Natural killer cell (primary cell): ENCODE data around the gene AOPEP. TPM values are rescaled to one million over a fixed set of nuclear protein-coding genes. Genes with fewer than 3 reads are reported as not detected.

Source experiments
- ATAC-seq, 3 donors: fragments of 150-1000 bp in 2 of 3; fragments of 200-7000 bp in 1 of 3; cut with Tn5 transposase; 1 replicate in 1 of 3; 2 replicates in 2 of 3; pipeline ENCODE4 v1.10.0; 2021; ENCODE audit warnings: mild to moderate bottlenecking in 2 of 3, moderate library complexity in 2 of 3
- DNase-seq, 2 donors: peaks; one replicate each; pipeline versions ENCODE4 v3.0.0 to v3.0.0-alpha.2; 2013 to 2021; ENCODE audit warnings: mixed read lengths in 1 of 2
- H3K27ac ChIP-seq: one replicate; pipeline ENCODE4 v1.5.1; 2013; ENCODE audit warnings: mild to moderate bottlenecking, low read length
- H3K27me3 ChIP-seq: one replicate; pipeline ENCODE4 v1.6.1; 2013; ENCODE audit warnings: low read length; ENCODE audit not compliant: control insufficient read depth, insufficient read depth
- H3K36me3 ChIP-seq: one replicate; pipeline ENCODE4 v1.6.1; 2013; ENCODE audit warnings: low read length; ENCODE audit not compliant: control insufficient read depth, insufficient read depth
- H3K4me1 ChIP-seq: one replicate; pipeline ENCODE4 v1.6.1; 2013; ENCODE audit warnings: low read length; ENCODE audit not compliant: control insufficient read depth, insufficient read depth
- H3K4me3 ChIP-seq: one replicate; pipeline ENCODE4 v1.5.1; 2013; ENCODE audit warnings: low read length
- H3K9me3 ChIP-seq: one replicate; pipeline ENCODE4 v1.6.1; 2013; ENCODE audit warnings: low read length; ENCODE audit not compliant: control insufficient read depth, insufficient read depth
- H3K27ac Mint-ChIP-seq, 2 donors: one replicate each; pipeline ENCODE4 v1.8.0; 2022; ENCODE audit warnings: mild to moderate bottlenecking in 2 of 2, mixed read lengths in 2 of 2, moderate library complexity in 1 of 2
- H3K27me3 Mint-ChIP-seq, 2 donors: one replicate each; pipeline ENCODE4 v1.8.0; 2022; ENCODE audit warnings: low read depth in 2 of 2, mixed read lengths in 2 of 2
- H3K36me3 Mint-ChIP-seq: one replicate; pipeline ENCODE4 v1.8.0; 2022; ENCODE audit warnings: mixed read lengths
- H3K4me1 Mint-ChIP-seq, 2 donors: one replicate each; pipeline ENCODE4 v1.8.0; 2022; ENCODE audit warnings: mixed read lengths in 2 of 2
- H3K4me3 Mint-ChIP-seq: one replicate; pipeline ENCODE4 v1.8.0; 2022; ENCODE audit warnings: mild to moderate bottlenecking, moderate library complexity, mixed read lengths
- H3K9me3 Mint-ChIP-seq, 2 donors: one replicate each; pipeline ENCODE4 v1.8.0; 2022; ENCODE audit warnings: mixed read lengths in 2 of 2
- CTCF ChIP-seq: fragments of 200-600 bp; IDR thresholded peaks from one replicate; pipeline ENCODE4 v1.8.0; 2022; ENCODE audit warnings: antibody characterized with exemption
- WGBS: methylation state at CpG from one replicate; pipeline ENCODE4 v1.1.7; 2013; ENCODE audit warnings: missing lambda C conversion rate; ENCODE audit not compliant: insufficient coverage; 5-methylcytosine and 5-hydroxymethylcytosine counted together
- intact Hi-C: fragments of 100-400 bp; cut with micrococcal nuclease; formaldehyde crosslinking; loops from one replicate; pipeline ENCODE4 v1.14.2; 2022
- total RNA-seq, 4 donors: library from RNA; stranded (reverse); fragments of 120-200 nt in 1 of 4; gene quantifications; one replicate each; pipeline versions ENCODE4 v1.2.3 to v1.2.4, GENCODE V29; 2013 to 2022

The AOPEP gene
- total RNA-seq, 3 donors from 2014 or later (not counting 1 experiment from before 2014, with no cell fraction given): 20.1 to 22.6 (median 20.6) TPM

- no peak for TF ChIP-seq CTCF
- Mint-ChIP-seq H3K36me3 (no peaks in the 10 kb centered on the region), H3K4me1 (no peaks in the 10 kb centered on the region), H3K27me3 (no peaks in the 10 kb centered on the region), H3K9me3 (no peaks in the 10 kb centered on the region), H3K4me3 (no peak overlapping the region), H3K27ac (no peak overlapping the region)
- no peaks in the 10 kb centered on the region for H3K4me1 ChIP-seq
- H3K36me3 ChIP-seq: no peaks in the 10 kb centered on the region
- 94% methylated on average over 2 of the region's 2 CpGs for WGBS
- H3K27me3 ChIP-seq: no peaks in the 10 kb centered on the region
- no peaks in the 10 kb centered on the region for H3K9me3 ChIP-seq
- no peak for ATAC-seq
- intact Hi-C loops: no loop called here
- H3K4me3 ChIP-seq: no peak overlapping the region
- DNase-seq: no peak
- H3K27ac ChIP-seq: no peak overlapping the region
Measured at GRCh38 chr9:95029720-95030119, 303.2 kb downstream of the AOPEP start.

GRCh38 chr9:95030344-95030743 lies 303.8 kb downstream of the AOPEP start:
- Histone ChIP-seq H3K27ac (no peak overlapping the region), H3K9me3 (no peaks in the 10 kb centered on the region), H3K4me3 (no peak overlapping the region), H3K4me1 (no peaks in the 10 kb centered on the region), H3K27me3 (no peaks in the 10 kb centered on the region), H3K36me3 (no peaks in the 10 kb centered on the region)
- no peak for ATAC-seq
- H3K36me3 Mint-ChIP-seq: no peaks in the 10 kb centered on the region
- TF ChIP-seq CTCF: no peak
- no peaks in the 10 kb centered on the region for H3K4me1 Mint-ChIP-seq
- H3K9me3 Mint-ChIP-seq: no peaks in the 10 kb centered on the region
- WGBS: 89% methylated on average over 4 of the region's 4 CpGs
- H3K27me3 Mint-ChIP-seq: no peaks in the 10 kb centered on the region
- H3K27ac Mint-ChIP-seq: no peak overlapping the region
- no peak for DNase-seq
- no peak overlapping the region for H3K4me3 Mint-ChIP-seq
- intact Hi-C loops: no loop called here

GRCh38 chr9:95030920-95031642 lies 304.6 kb downstream of the AOPEP start:
- no peak overlapping the region for H3K4me3 Mint-ChIP-seq
- H3K36me3 ChIP-seq: no peaks in the 10 kb centered on the region
- no peaks in the 10 kb centered on the region for H3K36me3 Mint-ChIP-seq
- H3K27me3 ChIP-seq: no peaks in the 10 kb centered on the region
- H3K4me3 ChIP-seq: no peak overlapping the region
- 90% methylated on average over 7 of the region's 10 CpGs for WGBS
- H3K4me1 ChIP-seq: no peaks in the 10 kb centered on the region
- no peaks in the 10 kb centered on the region for H3K9me3 ChIP-seq
- TF ChIP-seq CTCF: no peak
- no peak overlapping the region for H3K27ac Mint-ChIP-seq
- H3K27ac ChIP-seq: no peak overlapping the region
- no peaks in the 10 kb centered on the region for H3K27me3 Mint-ChIP-seq
- intact Hi-C loops: no loop called here
- H3K4me1 Mint-ChIP-seq: no peaks in the 10 kb centered on the region
- no peaks in the 10 kb centered on the region for H3K9me3 Mint-ChIP-seq
- no peak for ATAC-seq
- DNase-seq: no peak
